HEK293 (cell line): ENCODE results near the gene SLC25A44.

Experiments used
- MYNN ChIP-seq: fragments of 450-650 bp; formaldehyde crosslinking; IDR thresholded peaks from 2 replicates; pipeline ENCODE4 v1.5.1; 2016; ENCODE audit warnings: missing biosample characterization, missing genetic modification characterization, borderline replicate concordance
- TCF7L2 ChIP-seq: IDR thresholded peaks from 2 replicates; pipeline ENCODE4 v1.6.1; 2011; ENCODE audit warnings: low read depth, mild to moderate bottlenecking, inconsistent platforms, low read length, moderate library complexity, borderline replicate concordance
- YY1 ChIP-seq: fragments of 450-650 bp; formaldehyde crosslinking; IDR thresholded peaks from 2 replicates; pipeline ENCODE4 v1.5.1; 2018; ENCODE audit warnings: missing biosample characterization, missing genetic modification characterization
- ZBTB21 ChIP-seq: fragments of 450-650 bp; formaldehyde crosslinking; IDR thresholded peaks from 2 replicates; pipeline ENCODE4 v1.5.1; 2017; ENCODE audit warnings: missing biosample characterization, missing genetic modification characterization
- ZFP41 ChIP-seq: fragments of 450-650 bp; formaldehyde crosslinking; IDR thresholded peaks from 2 replicates; pipeline ENCODE4 v1.5.1; 2016; ENCODE audit warnings: missing biosample characterization, missing genetic modification characterization, borderline replicate concordance
- ZNF146 ChIP-seq: fragments of 450-650 bp; formaldehyde crosslinking; IDR thresholded peaks from 2 replicates; pipeline ENCODE4 v1.5.1; 2016; ENCODE audit warnings: missing biosample characterization, missing genetic modification characterization
- ZNF24 ChIP-seq: fragments of 450-650 bp; formaldehyde crosslinking; IDR thresholded peaks from 2 replicates; pipeline ENCODE4 v1.5.1; 2016; ENCODE audit warnings: missing biosample characterization, missing genetic modification characterization
- ZNF274 ChIP-seq, 2 experiments: fragments of 200-500 bp in 1 of 2; fragments of 450-650 bp in 1 of 2; sonication (Bioruptor generic) in 1 of 2; formaldehyde crosslinking in 1 of 2; IDR thresholded peaks; 2 replicates each; pipeline versions ENCODE4 v1.5.1 to v1.6.1; 2014 to 2016; ENCODE audit warnings: borderline replicate concordance in 1 of 2, inconsistent platforms in 1 of 2, low read length in 1 of 2, missing biosample characterization in 1 of 2, missing genetic modification characterization in 1 of 2
- ZNF707 ChIP-seq: fragments of 450-650 bp; formaldehyde crosslinking; IDR thresholded peaks from 2 replicates; pipeline ENCODE4 v1.5.1; 2016; ENCODE audit warnings: missing biosample characterization, missing genetic modification characterization
- ZNF843 ChIP-seq: fragments of 450-650 bp; formaldehyde crosslinking; IDR thresholded peaks from 2 replicates; pipeline ENCODE4 v1.5.1; 2016; ENCODE audit warnings: missing biosample characterization, missing genetic modification characterization
- TF ChIP-seq, protein P1 (sequence below): fragments of 450-650 bp; formaldehyde crosslinking; IDR thresholded peaks from 2 replicates; pipeline ENCODE4 v1.5.1; 2016; ENCODE audit warnings: missing biosample characterization, missing genetic modification characterization
- TF ChIP-seq, protein P2 (sequence below): fragments of 450-650 bp; formaldehyde crosslinking; IDR thresholded peaks from 2 replicates; pipeline ENCODE4 v1.5.1; 2016; ENCODE audit warnings: missing biosample characterization, missing genetic modification characterization
- TF ChIP-seq, protein P3 (sequence below): fragments of 450-650 bp; formaldehyde crosslinking; IDR thresholded peaks from 2 replicates; pipeline ENCODE4 v1.5.1; 2016; ENCODE audit warnings: missing biosample characterization, missing genetic modification characterization

DNA sequence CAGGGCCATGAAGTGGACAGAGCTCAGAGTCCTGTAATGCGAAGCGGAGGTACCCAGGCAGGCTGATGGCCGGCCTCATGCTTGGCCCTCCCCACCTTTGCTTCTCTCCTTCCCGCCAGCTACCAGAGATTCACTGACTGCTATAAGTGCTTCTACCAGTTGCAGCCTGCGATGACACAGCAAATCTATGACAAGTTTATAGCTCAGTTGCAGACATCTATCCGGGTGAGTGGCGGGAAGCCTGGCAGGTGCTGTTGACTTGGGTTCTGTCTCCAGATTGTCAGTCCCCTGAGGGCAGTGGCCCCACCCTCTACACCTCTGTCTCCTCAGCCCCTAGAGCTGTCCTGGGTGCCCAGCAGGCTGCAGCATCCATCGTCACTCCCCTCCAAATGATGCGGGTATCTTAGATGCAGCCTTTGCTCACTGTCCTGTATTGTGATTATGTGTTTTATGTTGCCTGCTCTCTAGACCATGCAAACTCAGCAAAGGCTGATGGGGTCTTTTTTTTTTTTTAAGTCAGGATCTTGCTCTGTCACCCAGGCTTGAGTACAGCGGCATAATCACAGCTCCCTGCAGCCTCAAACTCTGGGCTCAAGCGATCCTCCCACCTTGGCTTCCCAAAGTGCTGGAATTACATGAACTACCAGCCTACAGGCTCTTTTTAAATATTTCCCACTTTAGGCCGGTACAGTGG is 38.4 kb downstream of the SLC25A44 start:
- TF ChIP-seq ZNF843 (tag by site-specific recombination): no peak
- TF ChIP-seq, protein P1, sequence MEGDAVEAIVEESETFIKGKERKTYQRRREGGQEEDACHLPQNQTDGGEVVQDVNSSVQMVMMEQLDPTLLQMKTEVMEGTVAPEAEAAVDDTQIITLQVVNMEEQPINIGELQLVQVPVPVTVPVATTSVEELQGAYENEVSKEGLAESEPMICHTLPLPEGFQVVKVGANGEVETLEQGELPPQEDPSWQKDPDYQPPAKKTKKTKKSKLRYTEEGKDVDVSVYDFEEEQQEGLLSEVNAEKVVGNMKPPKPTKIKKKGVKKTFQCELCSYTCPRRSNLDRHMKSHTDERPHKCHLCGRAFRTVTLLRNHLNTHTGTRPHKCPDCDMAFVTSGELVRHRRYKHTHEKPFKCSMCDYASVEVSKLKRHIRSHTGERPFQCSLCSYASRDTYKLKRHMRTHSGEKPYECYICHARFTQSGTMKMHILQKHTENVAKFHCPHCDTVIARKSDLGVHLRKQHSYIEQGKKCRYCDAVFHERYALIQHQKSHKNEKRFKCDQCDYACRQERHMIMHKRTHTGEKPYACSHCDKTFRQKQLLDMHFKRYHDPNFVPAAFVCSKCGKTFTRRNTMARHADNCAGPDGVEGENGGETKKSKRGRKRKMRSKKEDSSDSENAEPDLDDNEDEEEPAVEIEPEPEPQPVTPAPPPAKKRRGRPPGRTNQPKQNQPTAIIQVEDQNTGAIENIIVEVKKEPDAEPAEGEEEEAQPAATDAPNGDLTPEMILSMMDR (tag by site-specific recombination): no peak
- TF ChIP-seq MYNN (tag by site-specific recombination): no peak
- no peak for TF ChIP-seq ZNF274 (IDR thresholded peaks at IDR 0.05; ENCODE audit: low read length)
- no peak for TF ChIP-seq ZNF274 (tag by site-specific recombination; IDR thresholded peaks at IDR 0.05; ENCODE audit: borderline replicate concordance)
- TF ChIP-seq ZFP41 (tag by site-specific recombination): no peak
- TF ChIP-seq, protein P2, sequence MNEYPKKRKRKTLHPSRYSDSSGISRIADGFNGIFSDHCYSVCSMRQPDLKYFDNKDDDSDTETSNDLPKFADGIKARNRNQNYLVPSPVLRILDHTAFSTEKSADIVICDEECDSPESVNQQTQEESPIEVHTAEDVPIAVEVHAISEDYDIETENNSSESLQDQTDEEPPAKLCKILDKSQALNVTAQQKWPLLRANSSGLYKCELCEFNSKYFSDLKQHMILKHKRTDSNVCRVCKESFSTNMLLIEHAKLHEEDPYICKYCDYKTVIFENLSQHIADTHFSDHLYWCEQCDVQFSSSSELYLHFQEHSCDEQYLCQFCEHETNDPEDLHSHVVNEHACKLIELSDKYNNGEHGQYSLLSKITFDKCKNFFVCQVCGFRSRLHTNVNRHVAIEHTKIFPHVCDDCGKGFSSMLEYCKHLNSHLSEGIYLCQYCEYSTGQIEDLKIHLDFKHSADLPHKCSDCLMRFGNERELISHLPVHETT: no peak
- TF ChIP-seq, protein P3, sequence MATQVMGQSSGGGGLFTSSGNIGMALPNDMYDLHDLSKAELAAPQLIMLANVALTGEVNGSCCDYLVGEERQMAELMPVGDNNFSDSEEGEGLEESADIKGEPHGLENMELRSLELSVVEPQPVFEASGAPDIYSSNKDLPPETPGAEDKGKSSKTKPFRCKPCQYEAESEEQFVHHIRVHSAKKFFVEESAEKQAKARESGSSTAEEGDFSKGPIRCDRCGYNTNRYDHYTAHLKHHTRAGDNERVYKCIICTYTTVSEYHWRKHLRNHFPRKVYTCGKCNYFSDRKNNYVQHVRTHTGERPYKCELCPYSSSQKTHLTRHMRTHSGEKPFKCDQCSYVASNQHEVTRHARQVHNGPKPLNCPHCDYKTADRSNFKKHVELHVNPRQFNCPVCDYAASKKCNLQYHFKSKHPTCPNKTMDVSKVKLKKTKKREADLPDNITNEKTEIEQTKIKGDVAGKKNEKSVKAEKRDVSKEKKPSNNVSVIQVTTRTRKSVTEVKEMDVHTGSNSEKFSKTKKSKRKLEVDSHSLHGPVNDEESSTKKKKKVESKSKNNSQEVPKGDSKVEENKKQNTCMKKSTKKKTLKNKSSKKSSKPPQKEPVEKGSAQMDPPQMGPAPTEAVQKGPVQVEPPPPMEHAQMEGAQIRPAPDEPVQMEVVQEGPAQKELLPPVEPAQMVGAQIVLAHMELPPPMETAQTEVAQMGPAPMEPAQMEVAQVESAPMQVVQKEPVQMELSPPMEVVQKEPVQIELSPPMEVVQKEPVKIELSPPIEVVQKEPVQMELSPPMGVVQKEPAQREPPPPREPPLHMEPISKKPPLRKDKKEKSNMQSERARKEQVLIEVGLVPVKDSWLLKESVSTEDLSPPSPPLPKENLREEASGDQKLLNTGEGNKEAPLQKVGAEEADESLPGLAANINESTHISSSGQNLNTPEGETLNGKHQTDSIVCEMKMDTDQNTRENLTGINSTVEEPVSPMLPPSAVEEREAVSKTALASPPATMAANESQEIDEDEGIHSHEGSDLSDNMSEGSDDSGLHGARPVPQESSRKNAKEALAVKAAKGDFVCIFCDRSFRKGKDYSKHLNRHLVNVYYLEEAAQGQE: no peak
- no peak for TF ChIP-seq ZBTB21 (tag by site-specific recombination)
- TF ChIP-seq ZNF146: no peak
- no peak for TF ChIP-seq ZNF707 (tag by site-specific recombination)
- no peak for TF ChIP-seq TCF7L2
- TF ChIP-seq ZNF24 (tag by site-specific recombination): no peak
- no peak for TF ChIP-seq YY1 (tag by site-specific recombination)
